Femur (tissue), 1 donor: ENCODE results near the gene TNFSF12.

ENCODE experiments used
- DNase-seq: peaks from one replicate; pipeline ENCODE4 v3.0.0-alpha.2; 2017

The TNFSF12 gene

DNA sequence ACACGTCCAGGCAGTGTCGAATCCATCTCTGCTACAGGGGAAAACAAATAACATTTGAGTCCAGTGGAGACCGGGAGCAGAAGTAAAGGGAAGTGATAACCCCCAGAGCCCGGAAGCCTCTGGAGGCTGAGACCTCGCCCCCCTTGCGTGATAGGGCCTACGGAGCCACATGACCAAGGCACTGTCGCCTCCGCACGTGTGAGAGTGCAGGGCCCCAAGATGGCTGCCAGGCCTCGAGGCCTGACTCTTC, 23.4 kb downstream of the TNFSF12 start:
- no peak for DNase-seq

DNA sequence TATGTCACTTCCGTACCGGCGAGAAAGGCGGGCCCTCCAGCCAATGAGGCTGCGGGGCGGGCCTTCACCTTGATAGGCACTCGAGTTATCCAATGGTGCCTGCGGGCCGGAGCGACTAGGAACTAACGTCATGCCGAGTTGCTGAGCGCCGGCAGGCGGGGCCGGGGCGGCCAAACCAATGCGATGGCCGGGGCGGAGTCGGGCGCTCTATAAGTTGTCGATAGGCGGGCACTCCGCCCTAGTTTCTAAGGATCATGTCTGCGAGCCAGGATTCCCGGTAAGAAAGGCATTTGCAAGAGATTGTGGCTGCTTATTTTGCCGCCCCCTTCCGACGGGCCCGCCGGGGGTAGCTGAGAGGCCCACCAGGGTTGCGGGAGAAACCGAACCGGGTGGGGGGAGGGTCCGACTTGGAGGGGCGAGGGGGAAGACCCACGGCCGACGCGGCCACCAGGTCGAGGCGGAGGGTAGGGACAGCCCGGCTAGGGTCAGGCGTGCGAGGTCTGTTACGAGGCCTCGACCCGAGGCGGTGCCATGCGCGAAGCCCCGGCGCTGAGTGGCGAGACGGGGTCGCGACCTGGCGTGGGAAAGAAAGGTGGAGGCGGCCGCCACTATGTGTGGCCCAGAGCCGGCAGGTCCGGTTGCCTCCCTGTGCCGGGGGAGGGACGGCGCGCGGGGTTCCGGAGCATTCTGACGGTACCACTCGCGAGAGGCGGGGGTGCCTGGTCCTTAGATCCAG, 23.9 kb downstream of the TNFSF12 start:
- DNase-seq, result peak; percentile 100

DNA sequence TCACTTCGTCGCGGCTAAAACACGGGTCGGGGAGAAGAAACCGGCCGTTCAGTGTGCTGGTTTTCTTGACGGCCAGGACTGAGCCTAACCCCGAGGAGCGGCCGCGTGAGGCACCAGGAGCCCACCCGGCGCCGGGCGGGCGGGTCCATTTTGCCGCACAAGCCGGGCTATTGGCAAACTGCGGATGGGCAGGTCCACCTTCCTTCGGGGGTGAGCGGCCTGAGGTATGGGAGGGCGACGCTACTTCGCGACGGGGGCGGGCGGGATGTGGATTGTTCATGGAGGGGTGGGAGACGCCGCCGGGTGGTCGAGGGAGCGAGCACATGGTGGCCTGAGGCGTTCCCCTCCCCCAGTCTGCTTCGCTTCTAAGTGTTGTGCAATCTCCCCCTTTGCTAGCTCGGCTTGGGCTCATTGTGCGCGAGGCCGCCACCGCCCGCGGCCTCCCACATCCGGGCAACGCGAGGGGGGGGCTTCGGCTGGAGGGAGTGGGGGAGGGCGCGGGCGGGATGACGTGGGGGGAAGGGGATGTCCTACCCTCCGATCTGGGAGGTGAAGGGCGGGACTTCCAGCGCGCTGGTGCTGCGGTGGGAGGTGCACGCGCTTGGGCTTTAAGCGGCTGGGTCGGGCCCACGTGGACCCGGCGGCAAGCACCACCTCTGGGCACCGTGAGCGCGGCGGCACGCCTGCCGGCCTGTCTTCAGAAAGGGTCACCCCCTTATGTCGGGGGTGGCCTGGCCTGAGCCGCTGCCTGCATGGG, 24.6 kb downstream of the TNFSF12 start:
- DNase-seq, result peak; percentile 95

DNA sequence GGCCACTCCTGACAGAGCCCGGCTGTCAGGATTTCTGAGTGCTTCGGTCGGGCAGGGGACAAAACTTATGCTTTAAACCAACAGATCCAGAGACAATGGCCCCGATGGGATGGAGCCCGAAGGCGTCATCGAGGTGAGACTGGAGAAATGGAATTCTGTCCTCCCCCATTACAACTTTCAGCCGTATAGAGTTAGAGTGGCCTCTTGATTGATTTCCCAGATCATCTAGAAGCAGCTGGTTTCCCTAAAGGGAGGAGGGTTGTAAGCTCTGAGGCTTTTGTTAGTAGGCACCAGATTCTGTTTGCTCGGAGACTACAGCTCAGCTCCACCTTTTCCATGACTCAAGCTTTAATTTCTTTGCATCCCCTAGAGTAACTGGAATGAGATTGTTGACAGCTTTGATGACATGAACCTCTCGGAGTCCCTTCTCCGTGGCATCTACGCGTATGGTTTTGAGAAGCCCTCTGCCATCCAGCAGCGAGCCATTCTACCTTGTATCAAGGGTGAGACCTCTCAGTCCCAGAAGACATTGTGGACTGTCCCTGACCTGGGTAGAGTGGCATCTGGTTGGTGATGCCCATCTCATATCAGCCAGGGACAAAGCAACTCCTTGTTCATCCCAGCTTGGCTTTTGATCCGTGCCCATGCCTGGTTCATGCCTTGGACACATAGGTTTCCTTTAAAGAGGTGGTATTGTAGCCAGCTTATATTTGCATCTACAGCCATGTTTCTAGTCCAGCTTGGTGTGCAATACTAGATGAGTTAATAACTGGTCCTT, 25.5 kb downstream of the TNFSF12 start:
- DNase-seq, result no peak

DNA sequence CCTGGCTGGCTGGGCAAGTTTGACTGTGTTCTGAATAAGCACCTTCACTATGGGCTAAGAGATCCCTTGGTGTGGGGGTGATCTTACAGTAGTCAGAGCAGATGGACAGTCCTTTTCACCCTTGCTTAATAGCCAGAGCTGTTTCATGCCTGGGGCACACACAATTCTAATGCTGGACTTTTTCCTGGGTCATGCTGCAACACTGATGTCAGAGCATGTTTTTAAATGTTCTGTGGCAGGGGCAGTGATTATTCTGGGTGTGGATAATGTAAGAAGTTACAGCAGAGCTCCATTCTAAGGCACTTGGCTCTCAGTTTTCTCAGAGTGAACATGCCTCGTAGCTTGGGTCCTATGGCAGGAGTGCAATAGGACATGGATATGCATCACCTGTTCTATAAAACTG, 26.6 kb downstream of the TNFSF12 start:
- DNase-seq, result no peak

DNA sequence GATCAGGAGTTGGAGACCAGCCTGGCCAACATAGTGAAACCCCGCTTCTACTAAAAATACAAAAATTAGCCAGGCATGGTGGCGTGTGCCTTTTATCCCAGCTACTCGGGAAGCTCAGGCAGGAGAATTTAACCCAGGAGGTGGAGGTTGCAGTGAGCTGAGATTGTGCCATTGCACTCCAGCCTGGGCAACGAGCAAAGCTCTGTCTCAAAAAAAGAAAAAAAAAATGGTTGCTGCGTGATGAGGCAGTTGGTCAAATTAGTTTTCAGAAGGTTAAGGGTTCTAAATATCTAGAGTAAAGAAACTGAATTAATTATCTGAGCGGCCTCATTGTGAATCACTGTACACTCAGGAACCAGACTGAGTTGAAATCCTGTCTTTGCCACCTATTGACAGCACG, 27.1 kb downstream of the TNFSF12 start:
- no peak for DNase-seq

DNA sequence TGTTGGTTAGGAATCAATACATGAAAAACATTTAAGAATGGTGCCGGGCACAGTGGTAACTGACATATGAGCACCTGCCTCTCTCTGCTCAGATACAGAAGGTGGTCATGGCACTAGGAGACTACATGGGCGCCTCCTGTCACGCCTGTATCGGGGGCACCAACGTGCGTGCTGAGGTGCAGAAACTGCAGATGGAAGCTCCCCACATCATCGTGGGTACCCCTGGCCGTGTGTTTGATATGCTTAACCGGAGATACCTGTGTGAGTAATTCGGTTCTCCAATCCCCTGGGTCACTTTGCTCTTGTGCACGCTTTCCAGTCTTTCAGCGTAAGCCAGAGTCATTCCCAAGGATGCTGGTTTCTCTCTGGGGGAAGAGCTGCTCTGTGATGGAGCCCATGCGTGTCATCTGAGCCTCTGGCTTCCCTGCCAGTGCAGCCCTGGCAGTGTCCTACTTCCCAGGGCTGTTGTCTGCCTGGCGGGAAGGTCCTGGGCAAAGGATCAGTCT, 27.6 kb downstream of the TNFSF12 start:
- no peak for DNase-seq

DNA sequence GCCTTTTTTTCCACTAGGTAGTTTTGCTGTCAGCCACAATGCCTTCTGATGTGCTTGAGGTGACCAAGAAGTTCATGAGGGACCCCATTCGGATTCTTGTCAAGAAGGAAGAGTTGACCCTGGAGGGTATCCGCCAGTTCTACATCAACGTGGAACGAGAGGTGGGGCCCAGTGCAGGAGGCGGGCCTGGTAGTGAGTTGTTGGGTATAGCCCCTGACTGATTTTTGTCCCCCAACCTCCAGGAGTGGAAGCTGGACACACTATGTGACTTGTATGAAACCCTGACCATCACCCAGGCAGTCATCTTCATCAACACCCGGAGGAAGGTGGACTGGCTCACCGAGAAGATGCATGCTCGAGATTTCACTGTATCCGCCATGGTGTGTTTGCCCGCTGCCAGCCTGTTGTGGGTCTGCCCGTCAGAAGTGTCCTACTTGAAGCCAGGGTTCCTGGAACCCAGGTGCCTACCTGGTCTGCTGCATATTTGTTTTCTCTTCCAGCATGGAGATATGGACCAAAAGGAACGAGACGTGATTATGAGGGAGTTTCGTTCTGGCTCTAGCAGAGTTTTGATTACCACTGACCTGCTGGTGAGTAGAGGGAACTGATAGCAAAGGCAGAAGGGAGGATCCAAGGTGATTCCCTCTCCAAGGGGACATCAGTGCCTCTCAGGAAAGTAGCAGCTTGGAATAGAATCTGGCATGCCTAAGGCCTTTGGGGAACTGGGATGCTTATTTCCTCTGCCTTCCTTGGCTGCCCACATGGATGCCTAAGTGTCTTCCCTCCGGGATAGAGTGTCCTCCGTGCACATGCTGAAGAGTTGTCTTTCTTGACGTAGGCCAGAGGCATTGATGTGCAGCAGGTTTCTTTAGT, 28.7 kb downstream of the TNFSF12 start:
- no peak for DNase-seq

DNA sequence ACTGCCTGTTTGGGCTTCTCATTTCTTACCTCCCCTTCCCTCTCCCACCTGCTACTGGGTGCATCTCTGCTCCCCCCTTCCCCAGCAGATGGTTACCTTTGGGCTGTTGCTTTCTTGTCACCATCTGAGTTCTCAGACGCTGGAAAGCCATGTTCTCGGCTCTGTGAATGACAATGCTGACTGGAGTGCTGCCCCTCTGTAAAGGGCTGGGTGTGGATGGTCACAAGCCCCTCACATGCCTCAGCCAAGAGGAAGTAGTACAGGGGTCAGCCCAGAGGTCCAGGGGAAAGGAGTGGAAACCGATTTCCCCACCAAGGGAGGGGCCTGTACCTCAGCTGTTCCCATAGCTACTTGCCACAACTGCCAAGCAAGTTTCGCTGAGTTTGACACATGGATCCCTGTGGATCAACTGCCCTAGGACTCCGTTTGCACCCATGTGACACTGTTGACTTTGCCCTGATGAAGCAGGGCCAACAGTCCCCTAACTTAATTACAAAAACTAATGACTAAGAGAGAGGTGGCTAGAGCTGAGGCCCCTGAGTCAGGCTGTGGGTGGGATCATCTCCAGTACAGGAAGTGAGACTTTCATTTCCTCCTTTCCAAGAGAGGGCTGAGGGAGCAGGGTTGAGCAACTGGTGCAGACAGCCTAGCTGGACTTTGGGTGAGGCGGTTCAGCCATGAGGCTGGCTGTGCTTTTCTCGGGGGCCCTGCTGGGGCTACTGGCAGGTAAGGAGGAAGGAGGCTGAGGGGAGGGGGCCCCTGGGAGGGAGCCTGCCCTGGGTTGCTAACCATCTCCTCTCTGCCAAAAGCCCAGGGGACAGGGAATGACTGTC, 30.4 kb downstream of the TNFSF12 start, which contains the start of gene CD68:
CD68 (plus strand) TSS at position 638 of the 833 bp plus-strand sequence; CDS start at position 678, 40 bp downstream.
- DNase-seq, result peak; percentile 71

DNA sequence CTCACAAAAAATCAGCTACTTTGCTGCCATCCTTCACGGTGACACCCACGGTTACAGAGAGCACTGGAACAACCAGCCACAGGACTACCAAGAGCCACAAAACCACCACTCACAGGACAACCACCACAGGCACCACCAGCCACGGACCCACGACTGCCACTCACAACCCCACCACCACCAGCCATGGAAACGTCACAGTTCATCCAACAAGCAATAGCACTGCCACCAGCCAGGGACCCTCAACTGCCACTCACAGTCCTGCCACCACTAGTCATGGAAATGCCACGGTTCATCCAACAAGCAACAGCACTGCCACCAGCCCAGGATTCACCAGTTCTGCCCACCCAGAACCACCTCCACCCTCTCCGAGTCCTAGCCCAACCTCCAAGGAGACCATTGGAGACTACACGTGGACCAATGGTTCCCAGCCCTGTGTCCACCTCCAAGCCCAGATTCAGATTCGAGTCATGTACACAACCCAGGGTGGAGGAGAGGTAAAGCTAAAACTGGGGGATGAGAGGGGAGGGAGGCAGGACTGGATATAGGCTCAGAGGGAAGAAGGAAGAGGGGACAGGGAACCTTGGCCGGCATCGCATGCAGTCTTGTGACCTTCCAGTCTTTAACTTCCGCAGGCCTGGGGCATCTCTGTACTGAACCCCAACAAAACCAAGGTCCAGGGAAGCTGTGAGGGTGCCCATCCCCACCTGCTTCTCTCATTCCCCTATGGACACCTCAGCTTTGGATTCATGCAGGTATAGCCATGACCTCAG, 31.2 kb downstream of the TNFSF12 start:
- no peak for DNase-seq

DNA sequence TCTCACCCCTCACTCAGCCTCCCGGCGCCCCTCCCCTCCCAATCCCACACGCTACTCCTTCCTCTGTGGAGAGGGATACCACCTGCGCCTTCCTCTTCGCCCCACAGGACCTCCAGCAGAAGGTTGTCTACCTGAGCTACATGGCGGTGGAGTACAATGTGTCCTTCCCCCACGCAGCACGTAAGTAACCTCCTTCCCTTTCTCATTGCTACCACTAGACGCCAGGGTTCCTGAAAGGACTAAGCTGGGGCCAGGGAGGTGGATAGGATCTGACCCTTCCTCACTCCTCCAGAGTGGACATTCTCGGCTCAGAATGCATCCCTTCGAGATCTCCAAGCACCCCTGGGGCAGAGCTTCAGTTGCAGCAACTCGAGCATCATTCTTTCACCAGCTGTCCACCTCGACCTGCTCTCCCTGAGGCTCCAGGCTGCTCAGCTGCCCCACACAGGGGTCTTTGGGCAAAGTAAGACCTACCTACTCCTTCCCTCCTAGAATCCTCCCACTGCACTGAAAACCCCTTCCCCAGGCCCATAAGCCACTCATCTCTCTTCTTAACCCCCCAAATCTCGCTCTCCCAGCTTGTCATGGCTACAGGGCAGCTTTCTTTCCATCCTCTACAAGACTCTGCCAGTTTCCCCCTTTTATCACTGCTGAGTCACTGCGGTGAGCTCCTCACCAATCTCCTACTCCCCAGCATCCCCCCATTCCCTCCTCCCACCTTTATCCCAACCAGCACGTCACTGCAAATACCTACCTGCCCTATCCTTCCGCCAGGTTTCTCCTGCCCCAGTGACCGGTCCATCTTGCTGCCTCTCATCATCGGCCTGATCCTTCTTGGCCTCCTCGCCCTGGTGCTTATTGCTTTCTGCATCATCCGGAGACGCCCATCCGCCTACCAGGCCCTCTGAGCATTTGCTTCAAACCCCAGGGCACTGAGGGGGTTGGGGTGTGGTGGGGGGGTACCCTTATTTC, 32.0 kb downstream of the TNFSF12 start:
- DNase-seq, result no peak

DNA sequence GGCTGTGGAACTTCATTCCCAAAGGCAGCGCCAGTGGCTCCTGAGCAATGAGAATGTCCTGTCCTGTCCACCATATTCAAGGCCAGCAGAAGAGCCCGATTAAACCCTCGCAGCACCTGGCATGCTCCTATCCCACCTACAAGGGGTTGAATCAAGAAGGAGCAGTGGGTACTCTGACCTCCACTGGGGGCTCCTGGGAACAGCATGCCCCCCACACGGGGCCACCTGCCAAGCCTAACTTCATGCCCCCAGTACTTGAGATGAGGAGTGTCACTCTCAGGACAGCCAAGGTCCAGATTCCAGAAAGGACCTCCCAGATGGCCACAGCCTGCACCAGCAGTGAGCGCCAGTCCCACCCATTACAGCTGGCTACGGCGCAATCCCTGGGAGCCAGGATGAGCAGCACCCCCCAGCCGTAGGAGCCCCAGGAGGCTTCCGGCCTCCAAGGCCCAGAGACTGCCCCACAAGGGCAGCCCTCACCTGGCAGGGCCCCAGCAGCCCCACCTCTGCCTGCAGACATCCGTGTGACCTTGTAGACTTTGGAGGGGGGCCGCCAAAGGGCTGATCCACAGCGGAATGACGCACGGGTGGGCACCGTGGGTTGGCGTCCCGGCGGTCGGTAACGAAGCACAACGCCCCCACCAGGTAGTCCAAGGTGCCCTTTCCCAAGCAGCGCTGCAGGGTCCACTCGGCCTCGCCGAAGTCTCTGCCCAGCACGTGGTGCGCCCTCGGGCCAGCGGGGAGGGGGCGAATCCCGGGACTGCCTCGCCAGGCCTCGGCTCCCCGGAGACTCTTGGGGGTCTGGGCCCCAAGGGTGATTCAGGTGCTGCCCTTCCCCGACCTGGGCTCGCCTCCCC, 33.8 kb downstream of the TNFSF12 start:
- DNase-seq, result no peak

DNA sequence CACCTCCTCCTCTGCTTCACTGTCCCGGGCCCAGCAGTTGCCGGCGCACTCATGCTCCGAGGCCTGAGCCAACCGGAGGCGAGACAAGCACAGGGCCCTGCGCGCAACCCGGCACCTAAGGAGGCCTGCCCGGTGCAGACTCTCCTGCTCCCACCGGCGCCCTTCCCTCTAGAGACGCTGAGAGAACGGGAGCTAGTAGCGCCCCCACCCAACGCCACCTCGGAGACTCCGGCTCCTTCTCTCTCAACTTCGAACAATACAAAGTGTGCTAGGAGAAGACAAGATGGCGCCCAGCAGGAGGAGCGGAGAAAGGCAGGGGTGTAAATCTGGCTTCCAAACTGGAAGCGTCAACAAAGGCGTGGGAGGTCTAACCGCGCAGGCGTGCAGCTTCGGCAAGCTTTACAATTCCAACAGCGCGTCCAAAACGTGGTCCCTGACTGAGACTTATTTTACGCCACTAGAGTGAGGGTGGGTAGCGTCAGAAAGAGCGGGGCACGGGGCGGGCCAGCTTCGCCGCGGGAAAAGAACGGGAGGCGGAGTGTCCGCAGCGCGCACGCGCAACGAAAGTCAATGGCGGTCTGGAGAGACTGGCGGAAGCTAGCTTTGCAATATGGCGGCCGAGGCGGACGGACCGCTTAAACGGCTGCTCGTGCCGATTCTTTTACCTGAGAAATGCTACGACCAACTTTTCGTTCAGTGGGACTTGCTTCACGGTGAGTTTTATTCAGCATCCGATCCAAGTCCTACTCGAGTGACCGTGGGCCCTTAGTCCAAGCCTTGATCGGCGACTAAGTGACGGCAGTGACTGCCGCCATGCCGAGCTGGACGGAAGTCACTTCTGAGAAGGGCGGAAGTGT, 34.6 kb downstream of the TNFSF12 start, which contains the start of gene MPDU1:
MPDU1 (plus strand) TSS at position 600 of the 857 bp plus-strand sequence; CDS start at position 611, 11 bp downstream.
- DNase-seq, result peak; percentile 99

DNA sequence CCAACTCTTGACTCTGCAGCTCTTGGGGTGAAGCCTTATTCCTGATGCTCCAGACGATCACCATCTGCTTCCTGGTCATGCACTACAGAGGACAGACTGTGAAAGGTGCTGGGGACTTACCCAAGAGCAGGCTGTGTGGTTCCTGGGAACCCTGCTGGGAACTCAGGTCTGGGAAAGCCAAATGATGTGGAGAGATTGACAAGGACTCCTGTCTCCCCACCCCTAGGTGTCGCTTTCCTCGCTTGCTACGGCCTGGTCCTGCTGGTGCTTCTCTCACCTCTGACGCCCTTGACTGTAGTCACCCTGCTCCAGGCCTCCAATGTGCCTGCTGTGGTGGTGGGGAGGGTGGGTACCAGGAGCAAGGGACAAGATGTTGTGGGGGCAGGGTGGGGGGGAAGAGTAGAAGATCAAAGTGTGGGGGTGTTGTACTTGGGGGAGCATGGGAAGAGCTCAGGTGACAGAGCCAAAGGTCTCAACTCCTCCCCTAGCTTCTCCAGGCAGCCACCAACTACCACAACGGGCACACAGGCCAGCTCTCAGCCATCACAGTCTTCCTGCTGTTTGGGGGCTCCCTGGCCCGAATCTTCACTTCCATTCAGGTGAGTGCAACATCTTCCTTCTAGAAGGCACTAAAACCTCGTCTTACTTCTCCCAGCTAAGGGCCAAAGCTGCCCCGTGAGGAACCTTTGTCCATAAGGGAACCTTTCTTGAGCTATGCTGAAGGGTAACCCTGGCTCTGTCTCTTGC, 38.0 kb downstream of the TNFSF12 start:
- no peak for DNase-seq

DNA sequence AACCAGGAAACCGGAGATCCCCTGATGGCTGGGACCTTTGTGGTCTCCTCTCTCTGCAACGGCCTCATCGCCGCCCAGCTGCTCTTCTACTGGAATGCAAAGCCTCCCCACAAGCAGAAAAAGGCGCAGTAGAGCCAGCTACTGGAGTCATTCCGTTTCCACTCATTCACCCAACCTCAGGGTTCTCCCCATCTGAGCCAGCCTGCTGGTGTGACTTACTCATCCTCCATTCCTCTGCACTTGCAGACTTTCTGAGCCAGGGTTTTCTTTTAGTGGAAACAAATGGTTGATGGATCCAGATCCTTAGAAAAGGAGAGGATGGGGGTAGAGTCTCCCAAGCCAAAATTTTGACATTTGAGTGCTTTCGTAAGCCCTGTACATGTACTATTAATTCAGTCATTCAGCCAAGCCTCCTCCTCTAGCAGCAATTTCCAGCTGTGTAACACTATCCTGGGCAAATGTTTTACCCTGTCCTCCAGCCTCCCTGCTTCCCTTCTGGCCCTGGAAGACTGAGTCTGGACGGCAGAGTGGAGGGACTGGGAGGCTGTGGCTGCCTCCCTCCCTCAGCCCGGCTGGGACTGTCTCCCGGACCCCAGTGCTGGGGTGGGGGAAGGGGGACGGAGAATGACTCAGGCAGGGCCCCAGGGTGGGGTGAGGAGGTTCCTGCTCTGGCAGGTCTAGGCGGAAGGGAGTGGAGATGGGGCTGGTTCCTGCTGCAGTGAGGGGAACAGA, 38.7 kb downstream of the TNFSF12 start:
- no peak for DNase-seq
